Measurements from ENCODE around the gene TNFSF10.
"Not testable (repeated sequence)": the region's sequence is repeated elsewhere in the genome, so short reads cannot be mapped to it uniquely, and the experiment has no call there.

TNFSF10 gene

GRCh38 chr3:172522871-172523818 is at the start of gene TNFSF10:
Gene TNFSF10, minus strand, starts transcription at chr3:172523430. Its CDS starts 46 bp downstream, at chr3:172523384.
- DNase-seq, result peak; percentile 73

GRCh38 chr3:172569128-172570008 is 46.1 kb upstream of the TNFSF10 start:
- DNase-seq, result peak; percentile 13

GRCh38 chr3:172568701-172569100 is 45.5 kb upstream of the TNFSF10 start:
- DNase-seq, result no peak

- not testable (repeated sequence) for DNase-seq
Observed at GRCh38 chr3:172566785-172567184, 43.6 kb upstream of the TNFSF10 start.

GRCh38 chr3:172564499-172564898 is 41.3 kb upstream of the TNFSF10 start:
- no peak for DNase-seq

- peak; percentile 25 for DNase-seq
Observed at GRCh38 chr3:172562871-172563865, 39.9 kb upstream of the TNFSF10 start.

- DNase-seq, result no peak
Observed at GRCh38 chr3:172561897-172562640, 38.8 kb upstream of the TNFSF10 start.

- DNase-seq, result no peak
Observed at GRCh38 chr3:172560586-172560985, 37.4 kb upstream of the TNFSF10 start.

- DNase-seq, result no peak
Observed at GRCh38 chr3:172560026-172560425, 36.8 kb upstream of the TNFSF10 start.

GRCh38 chr3:172559020-172559419 is 35.8 kb upstream of the TNFSF10 start:
- no peak for DNase-seq

- no peak for DNase-seq
Observed at GRCh38 chr3:172557515-172558220, 34.4 kb upstream of the TNFSF10 start.

GRCh38 chr3:172553526-172554252 is 30.5 kb upstream of the TNFSF10 start:
- no peak for DNase-seq

- DNase-seq, result no peak
Observed at GRCh38 chr3:172552607-172553006, 29.4 kb upstream of the TNFSF10 start.

- DNase-seq, result no peak
Observed at GRCh38 chr3:172551874-172552273, 28.6 kb upstream of the TNFSF10 start.

- no peak for DNase-seq
Observed at GRCh38 chr3:172550347-172550943, 27.2 kb upstream of the TNFSF10 start.

GRCh38 chr3:172549144-172549543 is 25.9 kb upstream of the TNFSF10 start:
- no peak for DNase-seq

GRCh38 chr3:172546628-172547214 is 23.5 kb upstream of the TNFSF10 start:
- DNase-seq, result no peak

GRCh38 chr3:172546105-172546504 is 22.9 kb upstream of the TNFSF10 start:
- DNase-seq, result no peak

GRCh38 chr3:172544404-172544803 is 21.2 kb upstream of the TNFSF10 start:
- no peak for DNase-seq
